ENCODE data around the gene AFG1L. TPM values are rescaled to one million over a fixed set of nuclear protein-coding genes. Genes with fewer than 3 reads are reported as not detected.

AFG1L gene
- total and polyA plus RNA-seq, 8 donors = 0.45 to 18.5 (median 2.9) TPM; not detected in 1

DNA sequence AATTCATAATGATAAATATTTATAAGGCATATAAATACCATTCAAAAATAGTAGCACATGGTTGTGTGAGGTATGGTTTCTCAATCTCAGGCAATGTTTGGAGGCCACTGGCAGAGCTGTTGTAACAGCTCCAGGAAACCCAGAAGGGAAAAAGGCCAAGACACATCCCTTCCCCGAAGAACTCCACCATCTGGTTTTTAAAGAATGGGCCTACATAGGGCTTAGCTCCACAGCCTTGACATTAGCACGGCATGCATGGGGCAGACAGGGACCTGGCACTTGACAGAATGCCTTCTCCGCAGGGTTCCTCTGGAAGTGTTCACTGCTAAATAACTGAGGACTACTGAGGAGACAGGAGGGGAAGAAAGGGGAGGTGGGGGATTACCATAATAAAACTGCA lies 249.8 kb downstream of the AFG1L start:
- WGBS, 5 donors = 25 to 72% (median 63%) methylated on average over 2 to 3 of the region's 3 CpGs
- peak overlapping the region in 2 of 5 donors; percentile 24 to 26 for H3K27ac ChIP-seq
- peaks cover 0 to 4% (median 0%) of the 10 kb centered on the region in 4 donors for H3K9me3 ChIP-seq
- H3K4me3 ChIP-seq = no peak overlapping the region
- TF ChIP-seq EP300 (IDR thresholded peaks at IDR 0.05) = no peak
- TF ChIP-seq POLR2AphosphoS5 (IDR thresholded peaks at IDR 0.05) = peak in 1 of 3 donors; percentile 52
- no peak for DNase-seq
- intact Hi-C loops (cut with DNase I; ENCODE audit: low total_unique reads) = loop anchor here (5.0 to 10.0 kb wide), 4 partner anchors 238 to 530 kb away; no protein-coding TSS in a partner anchor
- no peaks in the 10 kb centered on the region for H3K36me3 ChIP-seq
- no peaks in the 10 kb centered on the region for H3K27me3 ChIP-seq
- H3K4me1 ChIP-seq = peaks cover 0 to 21% (median 5%) of the 10 kb centered on the region in 4 donors

DNA sequence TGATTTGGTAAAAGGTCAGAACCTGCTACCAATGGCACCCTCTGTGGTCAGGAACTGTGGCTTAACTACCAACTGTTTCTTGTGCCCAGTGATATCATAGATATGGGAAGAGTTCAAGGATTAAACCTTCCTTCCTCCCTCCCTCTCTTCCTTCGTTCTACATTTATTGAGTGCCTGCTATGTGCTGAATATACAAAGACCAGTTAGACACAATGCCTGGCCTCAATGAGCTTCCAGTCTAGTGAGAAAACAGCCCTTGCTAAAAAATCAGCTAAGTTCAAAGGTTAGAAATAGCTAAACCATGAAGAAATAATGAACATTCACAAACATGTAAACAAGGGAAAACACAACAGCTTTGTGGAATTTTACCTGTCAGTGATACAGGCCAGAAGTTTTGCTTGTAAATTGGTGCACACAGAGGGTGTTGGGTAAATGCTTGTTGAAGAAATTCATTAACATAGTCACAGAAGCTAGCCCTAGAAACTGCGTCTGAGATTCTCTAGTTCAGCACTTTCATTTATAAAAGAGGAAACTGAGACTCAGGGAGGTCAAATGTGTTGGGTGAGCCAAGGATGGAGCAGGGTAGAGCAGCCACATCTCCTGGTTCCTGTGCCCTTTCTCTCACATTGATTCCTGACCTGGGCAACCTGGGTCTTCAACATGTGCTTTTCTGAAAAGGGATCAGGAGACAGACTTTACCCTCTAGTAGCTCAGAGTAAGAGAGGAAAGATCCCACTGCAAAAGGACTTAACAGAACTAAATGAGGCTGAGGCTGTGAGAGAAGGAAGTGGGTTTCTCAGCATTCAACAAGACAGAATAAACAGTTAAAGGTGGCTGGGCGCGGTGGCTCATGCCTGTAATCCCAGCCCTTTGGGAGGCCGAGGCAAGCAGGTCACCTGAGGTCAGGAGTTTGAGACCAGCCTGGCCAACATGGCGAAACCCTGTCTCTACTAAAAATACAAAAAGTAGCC lies 251.5 kb downstream of the AFG1L start:
- intact Hi-C loops (cut with DNase I; ENCODE audit: low total_unique reads) = loop anchor here (5.0 to 10.0 kb wide), 2 partner anchors 236 to 528 kb away; no protein-coding TSS in a partner anchor

DNA sequence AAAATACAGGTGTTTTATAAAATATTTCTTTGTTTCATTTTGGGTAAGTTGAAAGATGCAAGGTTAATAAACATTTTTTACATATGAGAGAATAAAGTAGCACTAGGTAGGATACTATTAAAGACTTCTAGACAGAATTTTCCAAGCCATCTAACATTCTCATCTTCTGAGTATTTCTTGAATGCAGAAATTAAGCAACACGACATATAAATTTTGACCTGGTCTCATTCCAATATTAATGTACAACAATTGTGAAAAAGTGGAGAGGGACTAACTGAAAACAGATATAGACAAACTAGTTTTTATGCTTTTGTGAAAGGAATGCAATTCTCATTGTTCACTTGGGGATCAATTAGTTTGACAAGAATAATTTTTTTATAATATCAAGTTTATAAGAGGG lies 254.4 kb downstream of the AFG1L start:
- WGBS, 5 donors = 87 to 97% (median 93%) methylated on average over 1 of the region's 1 CpG
- intact Hi-C loops (cut with DNase I; ENCODE audit: low total_unique reads) = loop anchor here (5.0 to 10.0 kb wide), 2 partner anchors 233 to 526 kb away; no protein-coding TSS in a partner anchor

More for the DNA sequence above, 251.5 kb downstream of the AFG1L start:
- TF ChIP-seq POLR2AphosphoS5 (IDR thresholded peaks at IDR 0.05) (no peak), CTCF (IDR thresholded peaks at IDR 0.05) (no peak), EP300 (IDR thresholded peaks at IDR 0.05) (no peak), POLR2A (IDR thresholded peaks at IDR 0.05) (no peak)
- no peak overlapping the region for H3K4me3 ChIP-seq
- peaks cover 0 to 18% (median 5%) of the 10 kb centered on the region in 4 donors for H3K4me1 ChIP-seq
- no peak for DNase-seq
- no peaks in the 10 kb centered on the region for H3K27me3 ChIP-seq
- no peaks in the 10 kb centered on the region for H3K36me3 ChIP-seq
- no peaks in the 10 kb centered on the region for H3K9me3 ChIP-seq
- WGBS, 5 donors = 68 to 79% (median 76%) methylated on average over 6 of the region's 6 CpGs
- H3K27ac ChIP-seq = no peak overlapping the region

DNA sequence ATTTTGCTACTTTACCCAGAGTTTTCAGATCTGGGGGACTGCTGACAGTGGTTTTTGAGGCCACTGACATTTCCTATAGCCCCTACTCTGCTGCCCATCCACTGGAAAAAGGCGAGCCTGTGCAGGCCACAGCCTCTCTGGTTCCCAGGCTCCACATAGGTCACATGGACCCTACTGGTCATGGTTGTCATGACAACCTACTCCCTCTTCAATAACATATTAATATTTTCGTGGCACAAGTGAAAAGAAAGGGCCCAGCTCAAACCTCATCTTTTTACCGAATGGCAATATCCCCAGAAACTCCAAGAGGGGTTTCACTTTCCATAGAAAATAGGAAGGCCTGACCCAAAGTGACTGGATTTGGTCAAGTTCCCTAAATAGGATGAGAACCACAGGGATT lies 254.9 kb downstream of the AFG1L start:
- intact Hi-C loops (cut with DNase I; ENCODE audit: low total_unique reads) = loop anchor here (5.0 to 10.0 kb wide), 2 partner anchors 233 to 525 kb away; no protein-coding TSS in a partner anchor
- TF ChIP-seq EP300 (IDR thresholded peaks at IDR 0.05) = no peak
- TF ChIP-seq CTCF (IDR thresholded peaks at IDR 0.05) = peak in 1 of 7 experiments; percentile 8
- TF ChIP-seq POLR2A (IDR thresholded peaks at IDR 0.05) = no peak

More for the DNA sequence above, 254.4 kb downstream of the AFG1L start:
- no peaks in the 10 kb centered on the region for H3K36me3 ChIP-seq
- H3K27ac ChIP-seq = no peak overlapping the region
- H3K4me1 ChIP-seq = peaks cover 0 to 5% (median 0%) of the 10 kb centered on the region in 4 donors
- no peak overlapping the region for H3K4me3 ChIP-seq
- no peak for DNase-seq
- no peak for TF ChIP-seq POLR2A (IDR thresholded peaks at IDR 0.05)
- H3K9me3 ChIP-seq = no peaks in the 10 kb centered on the region
- no peaks in the 10 kb centered on the region for H3K27me3 ChIP-seq

DNA sequence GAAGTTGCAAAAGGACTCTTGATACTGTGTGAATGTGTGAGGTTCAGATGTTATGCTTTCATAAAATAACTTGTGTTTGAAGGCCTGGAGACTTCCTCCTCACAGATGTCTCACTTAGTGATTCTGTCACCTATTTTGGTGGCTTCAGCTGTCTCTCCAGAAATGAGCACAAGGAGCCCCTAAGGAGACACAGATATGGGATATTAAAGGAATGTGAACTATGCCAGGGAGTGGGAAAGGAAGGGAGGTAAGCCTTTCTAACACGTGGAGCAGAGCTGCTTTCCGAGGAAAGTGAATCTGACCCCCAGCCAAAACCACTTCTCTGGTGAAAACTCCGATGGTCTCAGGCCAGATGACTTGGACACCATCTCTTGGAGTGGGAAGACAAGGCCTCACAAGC lies 255.4 kb downstream of the AFG1L start:
- Histone ChIP-seq H3K4me3 (no peak overlapping the region), H3K27ac (no peak overlapping the region), H3K36me3 (no peaks in the 10 kb centered on the region), H3K9me3 (no peaks in the 10 kb centered on the region), H3K27me3 (no peaks in the 10 kb centered on the region), H3K4me1 (no peaks in the 10 kb centered on the region)
- 52 to 74% (median 67%) methylated on average over 3 of the region's 3 CpGs for WGBS, 5 donors
- no peak for TF ChIP-seq POLR2AphosphoS5 (IDR thresholded peaks at IDR 0.05)
- no peak for TF ChIP-seq CTCF (IDR thresholded peaks at IDR 0.05)
- TF ChIP-seq POLR2A (IDR thresholded peaks at IDR 0.05) = no peak
- TF ChIP-seq EP300 (IDR thresholded peaks at IDR 0.05) = no peak
- no peak for DNase-seq
- intact Hi-C loops (cut with DNase I; ENCODE audit: low total_unique reads) = no loop called here

More for the DNA sequence above, 254.9 kb downstream of the AFG1L start:
- peaks cover 0 to 4% (median 0%) of the 10 kb centered on the region in 4 donors for H3K4me1 ChIP-seq
- no peaks in the 10 kb centered on the region for H3K9me3 ChIP-seq
- no peak overlapping the region for H3K27ac ChIP-seq
- H3K4me3 ChIP-seq = no peak overlapping the region
- no peaks in the 10 kb centered on the region for H3K36me3 ChIP-seq
- no peaks in the 10 kb centered on the region for H3K27me3 ChIP-seq
- no peak for DNase-seq
- 59 to 82% (median 77%) methylated on average over 3 of the region's 3 CpGs for WGBS, 5 donors

All from stomach (tissue), 9 donors.